Loucy (cell line): ENCODE measurements around the gene RNF11.

ENCODE experiments used
- CTCF ChIP-seq: fragments of 200-600 bp; sonication (generic); conservative IDR thresholded peaks from 2 replicates; pipeline ENCODE4 v1.5.1; 2014; ENCODE audit warnings: mild to moderate bottlenecking, antibody characterized with exemption, low read length
- EZH2phosphoT487 ChIP-seq: fragments of 200-600 bp; IDR thresholded peaks from 2 replicates; pipeline ENCODE4 v1.6.1; 2018; ENCODE audit warnings: antibody characterized with exemption, mild to moderate bottlenecking, moderate library complexity, borderline replicate concordance

- TF ChIP-seq CTCF (no peak), EZH2phosphoT487 (no peak)
These were observed 69.3 kb downstream of the RNF11 start for GRCh38 chr1:51305371-51305823.
